NCI-H2227 (cell line): ENCODE results near the gene IGSF21.

Experiments
- DNase-seq: peaks from one replicate; lab custom pipeline; 2025; ENCODE audit not compliant: unreplicated experiment; lab: John Stamatoyannopoulos, UW

Gene IGSF21

GRCh38 chr1:18323259-18323658, 215.7 kb downstream of the IGSF21 start:
- no peak for DNase-seq

GRCh38 chr1:18324246-18324645, 216.6 kb downstream of the IGSF21 start:
- no peak for DNase-seq

- no peak for DNase-seq
These were observed 217.5 kb downstream of the IGSF21 start for GRCh38 chr1:18325136-18325535.

GRCh38 chr1:18326211-18326897, 218.8 kb downstream of the IGSF21 start:
- no peak for DNase-seq

- no peak for DNase-seq
These were observed 220.1 kb downstream of the IGSF21 start for GRCh38 chr1:18327650-18328049.

GRCh38 chr1:18328803-18329202, 221.2 kb downstream of the IGSF21 start:
- no peak for DNase-seq

GRCh38 chr1:18329469-18330253, 222.1 kb downstream of the IGSF21 start:
- no peak for DNase-seq

- DNase-seq, result no peak
These were observed 225.0 kb downstream of the IGSF21 start for GRCh38 chr1:18332576-18332975.

GRCh38 chr1:18333220-18333619, 225.6 kb downstream of the IGSF21 start:
- no peak for DNase-seq

GRCh38 chr1:18336801-18337200, 229.2 kb downstream of the IGSF21 start:
- DNase-seq, result no peak

- no peak for DNase-seq
These were observed 230.2 kb downstream of the IGSF21 start for GRCh38 chr1:18337757-18338156.

GRCh38 chr1:18339161-18339560, 231.6 kb downstream of the IGSF21 start:
- DNase-seq, result no peak

GRCh38 chr1:18340158-18340764, 232.7 kb downstream of the IGSF21 start:
- DNase-seq, result no peak

GRCh38 chr1:18340787-18341186, 233.2 kb downstream of the IGSF21 start:
- DNase-seq, result no peak

GRCh38 chr1:18341291-18342069, 233.9 kb downstream of the IGSF21 start:
- no peak for DNase-seq

GRCh38 chr1:18342744-18343143, 235.1 kb downstream of the IGSF21 start:
- no peak for DNase-seq

GRCh38 chr1:18343581-18343980, 236.0 kb downstream of the IGSF21 start:
- DNase-seq, result no peak

GRCh38 chr1:18344755-18345154, 237.2 kb downstream of the IGSF21 start:
- peak; percentile 66 for DNase-seq

GRCh38 chr1:18347559-18347958, 240.0 kb downstream of the IGSF21 start:
- DNase-seq, result no peak

- DNase-seq, result peak; percentile 36
These were observed 240.8 kb downstream of the IGSF21 start for GRCh38 chr1:18348354-18348753.

GRCh38 chr1:18350747-18351146, 243.1 kb downstream of the IGSF21 start:
- no peak for DNase-seq
